HG03280 (cell line): ENCODE results near the gene ESYT2.

Experiments
- ATAC-seq: cut with Tn5 transposase; IDR thresholded peaks from one replicate; pipeline ENCODE4 v1.9.1; 2021; ENCODE audit warnings: mild to moderate bottlenecking, moderate library complexity; ENCODE audit not compliant: unreplicated experiment

Gene ESYT2

DNA sequence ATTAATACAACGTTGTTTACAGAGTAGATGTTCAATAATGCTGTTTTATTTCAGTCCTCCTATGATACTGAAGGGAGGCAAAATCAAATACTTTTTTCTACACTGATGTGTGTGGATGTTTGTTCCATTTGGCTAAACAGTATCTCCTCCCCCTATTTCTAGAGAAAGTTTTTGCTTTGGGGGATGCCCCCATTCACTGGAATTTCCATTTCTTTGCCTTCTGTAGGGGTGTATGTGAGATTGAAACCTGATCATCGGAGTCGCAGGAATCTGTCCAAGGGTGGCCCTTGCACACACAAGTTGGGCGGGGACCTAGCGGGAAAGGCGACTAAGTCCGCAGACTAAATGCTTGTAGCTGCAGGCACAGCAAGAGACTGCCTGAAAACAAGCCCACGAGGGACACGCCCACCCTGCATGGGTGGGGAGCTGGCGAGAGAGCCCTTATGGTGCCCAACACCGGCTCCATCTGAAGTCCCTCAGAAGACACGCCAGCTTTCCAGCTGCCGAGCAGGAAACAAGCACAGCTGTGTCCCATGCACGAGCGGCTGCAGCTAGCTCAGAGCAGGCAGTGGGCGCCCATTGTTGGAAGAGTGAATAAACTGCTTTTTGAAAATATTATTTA is 58.0 kb downstream of the ESYT2 start:
- ATAC-seq: no peak

DNA sequence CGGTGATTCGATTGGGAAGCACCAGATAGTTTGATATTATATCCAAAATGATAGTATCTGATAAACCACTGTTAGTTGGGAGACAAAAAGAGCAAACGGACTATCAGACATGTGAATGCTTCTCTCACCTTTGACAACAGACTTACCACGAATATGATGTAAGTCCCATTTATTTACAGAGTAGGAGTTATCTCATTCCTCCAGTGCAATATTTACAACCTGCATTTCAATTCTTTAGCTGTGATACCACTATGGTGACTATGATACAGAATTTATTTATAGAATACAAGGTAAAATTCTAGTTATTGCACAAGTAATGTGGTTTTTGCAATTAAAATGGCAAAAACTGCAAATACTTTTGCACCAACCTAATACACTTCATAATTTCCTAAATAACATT is 61.6 kb downstream of the ESYT2 start:
- ATAC-seq: no peak

DNA sequence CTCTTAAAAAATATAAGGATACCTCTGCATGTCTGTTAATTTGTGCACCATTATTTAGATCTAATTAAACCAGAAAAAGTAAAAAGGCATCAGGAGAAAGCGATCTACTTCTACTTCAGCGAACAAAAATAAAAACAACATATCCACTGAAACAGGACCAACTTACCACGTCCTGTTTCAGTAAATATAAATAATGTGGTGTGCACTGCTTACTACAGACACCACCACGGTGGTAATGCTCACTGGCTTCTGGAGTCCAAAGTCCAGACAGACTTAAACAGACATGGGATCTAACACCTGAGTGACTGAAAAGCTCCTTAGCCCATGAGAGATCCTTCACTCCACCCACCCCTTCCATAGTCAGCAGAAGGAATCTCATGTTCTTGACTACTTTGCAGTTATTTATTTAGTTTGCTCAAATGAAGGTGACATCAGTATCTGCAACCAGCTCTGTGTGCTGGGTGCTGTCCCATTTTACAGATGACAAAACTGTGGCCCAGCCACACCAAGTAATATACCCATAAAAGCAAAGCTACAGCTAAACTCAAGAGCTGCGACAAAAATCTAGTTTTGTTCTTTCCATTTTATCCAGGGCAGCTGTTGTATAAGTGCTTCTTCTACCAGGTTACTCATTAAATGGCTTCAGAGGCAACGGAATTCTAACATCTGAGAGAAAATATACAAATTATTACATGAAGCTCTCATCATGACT is 62.6 kb downstream of the ESYT2 start:
- no peak for ATAC-seq

DNA sequence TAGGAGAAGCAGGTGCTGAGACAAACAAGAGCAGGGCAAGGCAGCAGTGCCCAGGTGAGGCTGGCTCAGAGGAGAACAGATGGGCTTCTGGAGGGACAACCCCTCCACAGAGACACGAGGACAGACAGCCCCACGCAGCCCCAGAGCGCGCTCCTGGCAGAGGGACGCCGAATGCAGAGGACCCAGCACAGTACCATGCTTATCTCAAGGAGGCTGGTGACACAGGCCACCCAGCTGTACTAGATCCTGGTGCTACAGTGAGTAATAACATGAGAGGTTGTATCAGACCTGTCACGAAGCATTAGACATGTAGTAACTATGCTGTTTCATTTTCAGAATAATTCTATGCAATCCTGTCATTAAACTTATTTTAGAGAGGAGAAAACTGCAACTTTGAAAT is 64.3 kb downstream of the ESYT2 start:
- no peak for ATAC-seq

DNA sequence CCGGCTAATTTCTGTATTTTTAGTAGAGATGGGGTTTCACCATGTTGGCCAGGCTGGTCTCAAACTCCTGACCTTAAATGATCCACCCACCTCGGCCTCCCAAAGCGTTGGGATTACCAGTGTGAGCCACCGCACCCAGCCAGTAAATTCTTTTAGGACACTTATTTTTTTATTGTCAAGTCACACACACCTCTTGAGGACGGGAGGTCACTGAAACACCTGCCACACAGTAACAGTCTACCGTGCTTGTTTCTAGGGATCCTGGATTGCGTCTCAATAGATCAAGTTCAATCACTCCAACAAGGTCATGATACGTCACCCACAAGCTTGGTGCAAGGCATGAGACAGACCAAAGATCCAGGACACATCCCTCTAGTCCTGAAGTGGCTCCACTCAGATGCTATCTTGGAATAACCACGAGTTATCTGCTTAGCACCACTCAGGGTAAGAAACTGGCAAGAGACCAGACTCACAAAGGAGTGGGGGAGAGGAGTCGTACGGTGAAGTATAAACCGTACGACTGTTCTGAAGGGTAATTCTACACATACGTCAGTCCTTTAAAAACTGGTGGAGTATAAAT is 65.8 kb downstream of the ESYT2 start:
- no peak for ATAC-seq

- no peak for ATAC-seq
Measured at GRCh38 chr7:158761945-158762344, 67.4 kb downstream of the ESYT2 start.

DNA sequence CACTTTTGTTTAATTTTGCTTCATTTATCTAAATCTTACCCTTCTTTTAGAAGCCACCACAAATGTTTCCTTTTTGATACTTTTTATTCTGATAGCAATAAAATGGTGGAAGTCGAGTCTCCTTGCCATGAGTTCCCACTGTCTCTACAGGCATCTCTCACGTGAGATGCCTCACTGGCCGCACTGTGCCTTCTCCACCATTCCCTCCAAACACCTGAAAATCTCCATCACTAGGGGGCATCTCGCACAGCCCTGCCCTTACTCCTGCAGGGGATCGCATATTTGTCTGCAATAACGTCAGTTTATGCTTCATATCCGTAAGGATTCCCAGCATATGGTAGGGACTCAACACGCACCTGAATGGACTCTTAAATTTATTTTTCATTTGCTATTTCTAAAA is 68.4 kb downstream of the ESYT2 start:
- ATAC-seq: no peak

GRCh38 chr7:158760445-158760764 is 68.9 kb downstream of the ESYT2 start:
- ATAC-seq: no peak

- no peak for ATAC-seq
Measured at GRCh38 chr7:158759749-158760444, 69.4 kb downstream of the ESYT2 start.

GRCh38 chr7:158759245-158759614 is 70.1 kb downstream of the ESYT2 start:
- no peak for ATAC-seq

DNA sequence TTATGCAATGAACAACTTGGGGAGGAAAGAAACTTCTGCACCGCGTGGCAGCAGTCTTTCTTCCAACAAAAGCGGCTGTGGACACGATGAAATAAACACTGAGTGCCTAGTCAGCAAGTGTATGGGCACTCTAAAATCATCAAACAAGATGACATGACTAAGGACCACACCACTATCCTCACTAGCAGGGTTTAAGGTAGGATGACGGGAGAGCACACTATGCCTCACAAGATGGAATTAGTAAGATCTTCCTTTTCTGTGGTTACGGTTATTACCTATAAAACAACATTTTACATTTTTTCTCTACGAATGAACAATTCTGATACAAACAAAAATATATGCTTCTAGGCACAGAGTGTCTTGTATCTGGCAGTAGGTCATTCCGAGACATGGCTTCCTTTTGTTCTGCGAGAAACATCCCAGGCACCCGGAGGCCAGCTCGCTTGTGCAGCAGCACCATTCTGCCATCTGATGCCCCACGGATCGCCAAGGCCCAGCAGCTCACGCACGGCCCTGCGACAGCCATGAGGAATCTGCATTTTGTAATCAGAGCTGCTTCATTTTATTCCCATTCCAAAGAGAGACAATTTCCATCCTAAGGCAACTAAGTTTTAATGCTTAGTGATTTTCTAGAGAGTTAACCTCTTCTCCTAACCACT is 70.6 kb downstream of the ESYT2 start:
- no peak for ATAC-seq

DNA sequence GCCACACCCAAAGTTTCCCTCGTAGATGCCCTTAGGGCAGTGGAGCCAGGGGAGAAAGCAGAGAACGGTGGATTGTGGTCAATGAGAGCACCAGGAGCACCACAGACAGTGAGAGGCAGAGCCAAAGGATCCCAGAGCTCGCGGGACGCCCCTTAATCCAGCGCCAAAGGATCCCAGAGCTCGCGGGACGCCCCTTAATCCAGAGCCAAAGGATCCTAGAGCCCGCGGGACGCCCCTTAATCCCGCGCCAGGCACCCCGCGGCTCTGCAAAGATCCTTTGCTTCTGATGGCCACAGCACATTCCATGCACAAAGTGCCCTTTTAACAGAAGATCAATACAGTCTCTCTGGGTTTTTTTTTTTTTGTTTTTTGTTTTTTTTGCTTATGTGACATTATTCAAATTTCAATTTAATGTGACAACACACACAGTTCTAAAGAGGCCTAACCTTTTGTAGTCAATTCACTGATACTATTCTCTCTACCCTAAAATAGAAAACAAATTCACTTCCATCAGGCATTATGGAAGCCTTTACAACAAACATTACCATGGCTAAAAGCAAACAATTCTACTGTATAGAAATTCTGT is 71.8 kb downstream of the ESYT2 start:
- no peak for ATAC-seq

GRCh38 chr7:158754746-158755444 is 74.4 kb downstream of the ESYT2 start:
- no peak for ATAC-seq

GRCh38 chr7:158753900-158754299 is 75.4 kb downstream of the ESYT2 start:
- ATAC-seq: no peak

- no peak for ATAC-seq
Measured at GRCh38 chr7:158751751-158752150, 77.6 kb downstream of the ESYT2 start.

DNA sequence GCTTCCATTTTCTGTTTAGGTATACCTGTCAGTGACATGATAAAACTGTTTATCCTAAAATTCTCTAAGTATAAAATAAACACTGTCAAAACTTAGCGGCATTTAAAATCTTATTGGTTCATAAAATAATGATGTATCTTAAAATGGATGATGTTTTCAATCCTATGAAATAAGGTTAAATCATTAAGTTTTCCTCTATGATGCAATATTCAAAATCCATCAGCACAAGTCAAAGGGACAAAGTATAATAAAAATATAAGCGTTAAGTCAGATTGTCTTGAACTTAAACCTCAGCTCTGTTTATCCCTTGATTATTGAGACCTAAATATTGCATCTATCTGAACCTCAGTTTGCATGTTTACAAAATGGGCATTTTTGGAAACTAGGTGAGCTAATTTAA is 78.1 kb downstream of the ESYT2 start:
- ATAC-seq: no peak

GRCh38 chr7:158750702-158751101 is 78.6 kb downstream of the ESYT2 start:
- ATAC-seq: no peak

DNA sequence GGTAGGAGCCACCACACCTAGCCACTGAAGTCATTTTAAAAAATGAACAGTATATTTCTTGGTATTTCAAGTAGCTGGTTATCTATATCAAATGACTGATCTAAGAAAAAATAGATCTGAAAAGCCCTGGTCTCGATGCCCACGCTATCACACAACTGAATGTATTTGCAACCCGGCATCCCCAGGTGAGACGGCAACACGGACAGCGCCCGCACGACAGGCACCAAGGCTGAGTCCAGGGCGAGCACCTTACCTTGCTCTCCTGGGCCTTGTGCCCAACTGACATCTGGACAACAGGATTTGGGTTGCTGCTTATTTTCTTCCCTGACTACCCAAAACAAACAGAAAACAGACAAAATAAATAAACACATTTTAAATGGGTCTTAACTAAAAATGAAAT is 79.9 kb downstream of the ESYT2 start:
- no peak for ATAC-seq

DNA sequence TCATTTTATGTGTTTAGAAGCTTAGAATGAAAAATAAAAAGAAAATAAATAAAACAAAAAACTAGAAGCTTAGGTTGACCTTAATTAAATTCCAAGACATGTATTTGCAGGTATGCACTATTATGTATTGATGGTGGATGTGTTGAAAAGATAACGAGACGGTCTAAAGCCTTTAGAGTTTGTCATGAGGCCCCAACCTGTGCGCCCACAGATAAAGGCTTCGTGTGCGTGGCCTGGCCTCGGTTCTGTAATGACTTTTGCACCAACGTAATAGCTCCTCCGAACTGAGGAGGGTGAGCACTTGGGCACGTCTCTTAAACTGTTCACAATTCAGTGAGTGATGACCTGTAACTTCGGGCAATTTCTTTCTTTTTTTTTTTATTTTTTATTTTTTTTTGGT is 81.0 kb downstream of the ESYT2 start:
- ATAC-seq: no peak

GRCh38 chr7:158747408-158747807 is 81.9 kb downstream of the ESYT2 start:
- no peak for ATAC-seq

- no peak for ATAC-seq
Measured at GRCh38 chr7:158746957-158747356, 82.4 kb downstream of the ESYT2 start.
